ENCODE measurements around the gene MX1.
"Not testable (repeated sequence)": the region's sequence is repeated elsewhere in the genome, so short reads cannot be mapped to it uniquely, and the experiment has no call there.

The MX1 gene

GRCh38 chr21:41407541-41408460, 18.2 kb upstream of the MX1 start:
- Histone ChIP-seq H3K27ac (no peak overlapping the region), H3K4me3 (no peak overlapping the region)
- no peak for TF ChIP-seq CTCF (IDR thresholded peaks at IDR 0.05)
- peak; percentile 58 for DNase-seq (ENCODE audit: low spot score)

GRCh38 chr21:41410361-41410760, 15.7 kb upstream of the MX1 start:
- TF ChIP-seq CTCF (IDR thresholded peaks at IDR 0.05), result no peak
- no peak for DNase-seq (ENCODE audit: low spot score)
- no peak overlapping the region for H3K4me3 ChIP-seq
- no peak overlapping the region for H3K27ac ChIP-seq

GRCh38 chr21:41410767-41411448, 15.1 kb upstream of the MX1 start:
- Histone ChIP-seq H3K27ac (no peak overlapping the region), H3K4me3 (no peak overlapping the region)
- peak; percentile 54 for DNase-seq (ENCODE audit: low spot score)
- TF ChIP-seq CTCF (IDR thresholded peaks at IDR 0.05), result no peak

GRCh38 chr21:41411449-41412089, 14.5 kb upstream of the MX1 start:
- no peak for TF ChIP-seq CTCF (IDR thresholded peaks at IDR 0.05)
- Histone ChIP-seq H3K4me3 (no peak overlapping the region), H3K27ac (no peak overlapping the region)
- peak; percentile 64 for DNase-seq (ENCODE audit: low spot score)

GRCh38 chr21:41417505-41417904, 8.5 kb upstream of the MX1 start:
- H3K27ac ChIP-seq, H3K4me3 ChIP-seq: not testable (repeated sequence)
- DNase-seq (ENCODE audit: low spot score), result peak; percentile 47

- TF ChIP-seq CTCF (IDR thresholded peaks at IDR 0.05), result no peak
- H3K4me3 ChIP-seq, result no peak overlapping the region
- DNase-seq (ENCODE audit: low spot score), result peak; percentile 66
- H3K27ac ChIP-seq, result no peak overlapping the region
Measured at GRCh38 chr21:41418393-41418792, 7.6 kb upstream of the MX1 start.

GRCh38 chr21:41418956-41419680, 6.9 kb upstream of the MX1 start:
- TF ChIP-seq CTCF (IDR thresholded peaks at IDR 0.05), result no peak
- Histone ChIP-seq H3K27ac (peak overlapping the region in 1 of 2 donors; percentile 16), H3K4me3 (no peak overlapping the region)
- DNase-seq (ENCODE audit: low spot score), result peak; percentile 64

Data from coronary artery (tissue), 2 donors.